LNCAP (cell line): ENCODE measurements around the gene BRD4.

ENCODE experiments used
- CTCF ChIP-seq: fragments of 450-650 bp; IDR thresholded peaks from 2 replicates; pipeline ENCODE4 v1.5.1; 2017; ENCODE audit warnings: mild to moderate bottlenecking

Gene BRD4

GRCh38 chr19:15187026-15188007 lies 145.0 kb downstream of the BRD4 start:
- no peak for TF ChIP-seq CTCF
